Fibroblast of lung (primary cell): Measurements from ENCODE around the gene CA14.

Experiments used
- CTCF ChIP-seq, 2 donors: IDR thresholded peaks in 1 of 2; conservative IDR thresholded peaks in 1 of 2; 1 replicate in 1 of 2; 2 replicates in 1 of 2; pipeline ENCODE4 v1.5.1; 2011 to 2012; ENCODE audit warnings: low read length in 2 of 2, control low read depth in 1 of 2, inconsistent platforms in 1 of 2, low read depth in 1 of 2, mild to moderate bottlenecking in 1 of 2
- EZH2 ChIP-seq: IDR thresholded peaks from 2 replicates; pipeline ENCODE4 v1.5.1; 2012; ENCODE audit warnings: low read length, control low read depth, mild to moderate bottlenecking; ENCODE audit errors: missing control alignments

- TF ChIP-seq EZH2, result no peak
- TF ChIP-seq CTCF (conservative IDR thresholded peaks at IDR 0.05 in 1 of 2, IDR thresholded peaks at IDR 0.05 in 1 of 2; ENCODE audit: low read depth in 1 of 2, low read length in 2 of 2), result no peak
Measured at GRCh38 chr1:150259217-150259616, 1.6 kb downstream of the CA14 start.
